NCI-H1048 (cell line): ENCODE results near the gene TRIM13.
"Not testable (repeated sequence)": the region's sequence is repeated elsewhere in the genome, so short reads cannot be mapped to it uniquely, and the experiment has no call there.

ENCODE experiments used
- DNase-seq: peaks from one replicate; lab custom pipeline; 2025; lab: John Stamatoyannopoulos, UW

TRIM13 gene

DNA sequence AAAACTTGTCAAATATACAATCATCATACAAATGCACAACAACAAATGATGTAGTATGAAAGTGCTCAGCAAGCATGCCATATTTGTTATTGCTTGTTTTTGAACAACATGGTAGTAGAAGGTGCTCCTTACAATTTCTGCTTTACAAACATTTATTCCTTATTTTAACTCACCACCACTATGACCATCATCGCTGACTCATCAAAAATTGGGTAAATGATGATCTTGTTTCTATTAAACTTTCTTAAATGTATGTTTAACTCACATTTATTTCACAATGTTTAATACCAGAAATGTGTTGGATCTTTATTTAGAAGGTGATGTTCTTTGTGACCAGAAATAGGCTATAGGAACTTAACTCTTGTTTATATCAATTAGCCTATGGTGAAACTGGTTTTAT lies 63.9 kb downstream of the TRIM13 start:
- no peak for DNase-seq

DNA sequence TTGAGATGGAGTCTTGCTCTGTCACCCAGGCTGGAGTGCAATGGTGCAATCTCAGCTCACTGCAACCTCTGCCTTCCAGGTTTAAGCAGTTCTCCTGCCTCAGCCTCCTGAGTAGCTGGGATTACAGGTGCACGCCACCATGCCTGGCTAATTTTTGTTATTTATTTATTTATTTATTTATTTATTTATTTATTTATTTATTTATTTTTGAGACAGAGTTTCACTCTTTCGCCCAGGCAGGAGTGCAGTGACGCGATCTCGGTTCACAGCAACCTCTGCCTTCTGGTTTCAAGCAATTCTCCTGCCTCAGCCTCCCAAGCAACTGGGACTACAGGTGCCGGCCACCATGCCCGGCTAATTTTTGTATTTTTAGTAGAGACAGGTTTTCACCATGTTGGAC lies 65.5 kb downstream of the TRIM13 start:
- not testable (repeated sequence) for DNase-seq

DNA sequence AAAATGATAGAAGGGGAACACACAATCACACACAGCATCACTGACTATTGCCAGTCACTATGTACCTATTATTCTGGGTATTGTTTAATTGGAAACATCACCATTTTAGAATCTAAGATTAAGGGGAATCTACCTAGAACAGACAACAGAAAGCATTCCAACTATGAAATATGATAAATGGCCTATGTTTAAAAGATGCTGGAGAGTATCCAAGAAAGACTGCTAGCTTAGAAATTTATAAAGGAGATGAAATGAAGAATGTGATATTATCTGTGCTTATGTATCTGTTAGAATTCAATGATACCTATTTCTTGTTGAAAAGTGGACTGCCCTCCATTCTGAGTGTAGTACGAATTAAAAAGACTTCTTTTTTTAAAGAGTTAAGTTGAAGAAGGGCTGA lies 68.9 kb downstream of the TRIM13 start:
- DNase-seq: no peak
